GM23248 (cell line): Measurements from ENCODE around the gene DYNLRB1.

Experiments
- EZH2 ChIP-seq: fragments of 200-600 bp; sonication (generic); IDR thresholded peaks from 2 replicates; pipeline ENCODE4 v1.6.1; 2018; ENCODE audit warnings: antibody characterized with exemption, mild to moderate bottlenecking; ENCODE audit not compliant: insufficient read depth, poor library complexity, severe bottlenecking
- EZH2phosphoT487 ChIP-seq: fragments of 200-600 bp; sonication (generic); IDR thresholded peaks from 2 replicates; pipeline ENCODE4 v1.6.1; 2018; ENCODE audit warnings: antibody characterized with exemption, moderate library complexity, mild to moderate bottlenecking, low read depth; ENCODE audit not compliant: insufficient read depth

GRCh38 chr20:34524426-34524825 is 8.2 kb downstream of the DYNLRB1 start:
- no peak for TF ChIP-seq EZH2phosphoT487
- no peak for TF ChIP-seq EZH2
